Activated B cell treated with CpG ODN at 0.5 μM for 24 hours (primary cell): Measurements from ENCODE around the gene NCAPD2. TPM values are rescaled to one million over a fixed set of nuclear protein-coding genes. Genes with fewer than 3 reads are reported as not detected.

ENCODE experiments used
- ATAC-seq: fragments of 200-7000 bp; cut with Tn5 transposase; one replicate; pipeline ENCODE4 v1.10.0; 2021; ENCODE audit warnings: low read depth, mild to moderate bottlenecking, moderate library complexity
- CTCF ChIA-PET: fragments of 350-600 bp; sonication (Branson Sonifier 250); formaldehyde crosslinking; loops from one replicate; lab custom pipeline; 2021; ENCODE audit warnings: antibody characterized with exemption; lab: Charles Lee
- POLR2A ChIA-PET: fragments of 350-600 bp; sonication (Branson Sonifier 250); formaldehyde crosslinking; loops from one replicate; lab custom pipeline; 2021; ENCODE audit warnings: antibody characterized with exemption; lab: Charles Lee
- DNase-seq: peaks from one replicate; pipeline ENCODE4 v3.0.0; 2022
- H3K27ac Mint-ChIP-seq: one replicate; pipeline ENCODE4 v1.8.0; 2020; ENCODE audit warnings: mixed read lengths
- H3K27me3 Mint-ChIP-seq: one replicate; pipeline ENCODE4 v1.8.0; 2021; ENCODE audit warnings: mixed read lengths
- H3K36me3 Mint-ChIP-seq: one replicate; pipeline ENCODE4 v1.8.0; 2021; ENCODE audit warnings: low read depth, mixed read lengths
- H3K4me1 Mint-ChIP-seq: one replicate; pipeline ENCODE4 v1.8.0; 2021; ENCODE audit warnings: mixed read lengths
- H3K4me3 Mint-ChIP-seq: one replicate; pipeline ENCODE4 v1.8.0; 2020; ENCODE audit warnings: mild to moderate bottlenecking, mixed read lengths
- H3K9me3 Mint-ChIP-seq: one replicate; pipeline ENCODE4 v1.8.0; 2020; ENCODE audit warnings: mixed read lengths
- intact Hi-C: fragments of 100-400 bp; cut with micrococcal nuclease; formaldehyde crosslinking; loops from one replicate; pipeline ENCODE4 v1.15.1; 2024
- total RNA-seq: library from RNA; stranded (reverse); gene quantifications from 2 replicates; pipeline ENCODE4 v1.2.3, GENCODE V29; 2022
- TF ChIP-seq, protein P1 (sequence below): fragments of 200-600 bp; IDR thresholded peaks from one replicate; pipeline ENCODE4 v1.8.0; 2022; ENCODE audit warnings: antibody characterized with exemption, mild to moderate bottlenecking

The NCAPD2 gene
- total RNA-seq, 1 donor from 2014 or later, result 40.9 TPM

GRCh38 chr12:6548966-6549683 is 55.2 kb downstream of the NCAPD2 start:
- Mint-ChIP-seq H3K27me3 (no peaks in the 10 kb centered on the region), H3K27ac (no peak overlapping the region), H3K4me1 (peaks cover 16% of the 10 kb centered on the region), H3K9me3 (no peaks in the 10 kb centered on the region), H3K4me3 (no peak overlapping the region), H3K36me3 (peaks cover 65% of the 10 kb centered on the region)
- POLR2A ChIA-PET, result interaction anchor here (0.7 to 1.2 kb wide), 2 partner anchors 9 to 34 kb away, joined by 3 to 4 read pairs; no protein-coding TSS in a partner anchor
- intact Hi-C loops, result no loop called here
- DNase-seq (no peak), ATAC-seq (no peak)
- CTCF ChIA-PET, result interaction anchor here (0.5 to 0.8 kb wide), 2 partner anchors 14 to 21 kb away, joined by 3 read pairs; no protein-coding TSS in a partner anchor
- TF ChIP-seq, protein P1, sequence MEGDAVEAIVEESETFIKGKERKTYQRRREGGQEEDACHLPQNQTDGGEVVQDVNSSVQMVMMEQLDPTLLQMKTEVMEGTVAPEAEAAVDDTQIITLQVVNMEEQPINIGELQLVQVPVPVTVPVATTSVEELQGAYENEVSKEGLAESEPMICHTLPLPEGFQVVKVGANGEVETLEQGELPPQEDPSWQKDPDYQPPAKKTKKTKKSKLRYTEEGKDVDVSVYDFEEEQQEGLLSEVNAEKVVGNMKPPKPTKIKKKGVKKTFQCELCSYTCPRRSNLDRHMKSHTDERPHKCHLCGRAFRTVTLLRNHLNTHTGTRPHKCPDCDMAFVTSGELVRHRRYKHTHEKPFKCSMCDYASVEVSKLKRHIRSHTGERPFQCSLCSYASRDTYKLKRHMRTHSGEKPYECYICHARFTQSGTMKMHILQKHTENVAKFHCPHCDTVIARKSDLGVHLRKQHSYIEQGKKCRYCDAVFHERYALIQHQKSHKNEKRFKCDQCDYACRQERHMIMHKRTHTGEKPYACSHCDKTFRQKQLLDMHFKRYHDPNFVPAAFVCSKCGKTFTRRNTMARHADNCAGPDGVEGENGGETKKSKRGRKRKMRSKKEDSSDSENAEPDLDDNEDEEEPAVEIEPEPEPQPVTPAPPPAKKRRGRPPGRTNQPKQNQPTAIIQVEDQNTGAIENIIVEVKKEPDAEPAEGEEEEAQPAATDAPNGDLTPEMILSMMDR, result no peak

GRCh38 chr12:6549684-6550151 is 55.8 kb downstream of the NCAPD2 start:
- peaks cover 22% of the 10 kb centered on the region for H3K4me1 Mint-ChIP-seq
- H3K4me3 Mint-ChIP-seq, result no peak overlapping the region
- peaks cover 61% of the 10 kb centered on the region for H3K36me3 Mint-ChIP-seq
- intact Hi-C loops, result loop anchor here (10.0 kb wide), 1 partner anchor 1085 kb away; no protein-coding TSS in a partner anchor
- TF ChIP-seq, protein P1, result no peak
- no peak overlapping the region for H3K27ac Mint-ChIP-seq
- H3K27me3 Mint-ChIP-seq, result no peaks in the 10 kb centered on the region
- DNase-seq, result no peak
- CTCF ChIA-PET, result interaction anchor here (0.8 kb wide), 1 partner anchor 13 kb away, joined by 3 read pairs; no protein-coding TSS in a partner anchor
- no peak for ATAC-seq
- H3K9me3 Mint-ChIP-seq, result no peaks in the 10 kb centered on the region
- POLR2A ChIA-PET, result interaction anchor here (0.7 to 1.2 kb wide), 2 partner anchors 10 to 34 kb away, joined by 3 to 4 read pairs; no protein-coding TSS in a partner anchor

DNA sequence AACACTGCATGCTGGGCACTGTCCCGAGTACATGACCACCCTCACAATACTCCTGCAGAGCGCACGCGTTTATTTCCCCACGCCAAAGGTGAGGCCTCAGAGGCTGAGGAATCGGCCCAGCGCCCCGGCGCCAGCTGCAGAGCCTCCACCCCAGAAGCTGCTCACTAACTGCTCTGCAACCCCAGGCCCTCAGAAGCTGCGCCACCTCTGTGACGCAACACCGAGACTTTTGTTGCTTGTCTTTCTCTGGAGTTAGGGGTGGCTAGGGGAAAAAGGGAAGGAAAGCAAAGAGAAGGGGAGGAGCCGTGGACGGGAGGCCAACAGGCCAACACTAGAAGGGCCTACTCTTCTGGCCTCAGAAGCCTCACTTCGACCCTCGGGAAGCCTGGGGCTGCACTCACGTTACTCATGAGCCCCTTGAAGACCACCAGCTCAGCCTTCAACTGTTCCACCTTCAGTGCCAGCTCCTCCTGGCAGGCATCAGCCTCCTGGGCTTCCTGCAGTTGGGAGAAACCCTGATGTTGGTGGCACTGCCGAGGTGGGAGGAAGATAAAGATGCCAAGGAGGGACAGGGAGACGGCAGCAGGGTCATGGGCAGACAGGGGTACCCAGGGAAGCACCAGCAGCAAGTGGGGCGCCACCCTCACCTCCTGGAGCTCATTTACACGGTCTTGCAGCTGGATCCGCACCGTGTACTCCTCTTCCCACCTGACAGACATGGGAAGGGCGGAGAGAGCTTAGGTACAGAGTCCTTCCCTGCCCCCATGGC is 56.6 kb downstream of the NCAPD2 start:
- H3K9me3 Mint-ChIP-seq, result no peaks in the 10 kb centered on the region
- no peaks in the 10 kb centered on the region for H3K27me3 Mint-ChIP-seq
- intact Hi-C loops, result loop anchor here (10.0 kb wide), 1 partner anchor 1084 kb away; no protein-coding TSS in a partner anchor
- POLR2A ChIA-PET, result interaction anchor here (0.6 to 1.3 kb wide), 3 partner anchors 11 to 80 kb away, joined by 3 to 4 read pairs (median 3); partner anchors contain the start of gene VAMP1
- CTCF ChIA-PET, result interaction anchor here (4.3 kb wide), 1 partner anchor 11 kb away, joined by 24 read pairs; no protein-coding TSS in a partner anchor
- DNase-seq (no peak), ATAC-seq (no peak)
- H3K36me3 Mint-ChIP-seq, result peaks cover 58% of the 10 kb centered on the region
- peaks cover 28% of the 10 kb centered on the region for H3K4me1 Mint-ChIP-seq
- no peak overlapping the region for H3K4me3 Mint-ChIP-seq
- H3K27ac Mint-ChIP-seq, result no peak overlapping the region
- TF ChIP-seq, protein P1, result no peak

- Mint-ChIP-seq H3K9me3 (no peaks in the 10 kb centered on the region), H3K36me3 (peaks cover 54% of the 10 kb centered on the region), H3K27me3 (no peaks in the 10 kb centered on the region), H3K4me3 (no peak overlapping the region), H3K4me1 (peaks cover 30% of the 10 kb centered on the region), H3K27ac (no peak overlapping the region)
- ChIA-PET POLR2A (interaction anchor here (1.2 to 1.3 kb wide), 2 partner anchors 15 to 80 kb away, joined by 3 read pairs; partner anchors contain the start of gene VAMP1), CTCF (interaction anchor here (0.6 to 4.3 kb wide), 2 partner anchors 10 to 12 kb away, joined by 3 to 24 read pairs; no protein-coding TSS in a partner anchor)
- TF ChIP-seq, protein P1, result no peak
- no peak for ATAC-seq
- no peak for DNase-seq
- intact Hi-C loops, result loop anchor here (10.0 kb wide), 1 partner anchor 1084 kb away; no protein-coding TSS in a partner anchor
Measured at GRCh38 chr12:6551063-6551461, 57.2 kb downstream of the NCAPD2 start.
